ENCODE measurements around the gene SLC15A1.

The SLC15A1 gene

GRCh38 chr13:98752467-98753290, at the start of gene SLC15A1:
Gene SLC15A1, minus strand, starts transcription at chr13:98752672. Its CDS starts 74 bp downstream, at chr13:98752598.
- DNase-seq (ENCODE audit: low read depth): no peak

GRCh38 chr13:98801626-98802418, 49.4 kb upstream of the SLC15A1 start:
- DNase-seq (ENCODE audit: low read depth): no peak

- DNase-seq (ENCODE audit: low read depth): no peak
Observed at GRCh38 chr13:98800078-98800477, 47.6 kb upstream of the SLC15A1 start.

- DNase-seq (ENCODE audit: low read depth): peak; percentile 73
Observed at GRCh38 chr13:98798849-98799645, 46.6 kb upstream of the SLC15A1 start.

GRCh38 chr13:98797456-98797855, 45.0 kb upstream of the SLC15A1 start:
- DNase-seq (ENCODE audit: low read depth): no peak

- DNase-seq (ENCODE audit: low read depth): no peak
Observed at GRCh38 chr13:98796798-98797197, 44.3 kb upstream of the SLC15A1 start.

- no peak for DNase-seq (ENCODE audit: low read depth)
Observed at GRCh38 chr13:98796191-98796590, 43.7 kb upstream of the SLC15A1 start.

- DNase-seq (ENCODE audit: low read depth): no peak
Observed at GRCh38 chr13:98795220-98795619, 42.7 kb upstream of the SLC15A1 start.

GRCh38 chr13:98794498-98794897, 42.0 kb upstream of the SLC15A1 start:
- DNase-seq (ENCODE audit: low read depth): no peak

- DNase-seq (ENCODE audit: low read depth): no peak
Observed at GRCh38 chr13:98792785-98793495, 40.5 kb upstream of the SLC15A1 start.

GRCh38 chr13:98792321-98792720, 39.8 kb upstream of the SLC15A1 start:
- DNase-seq (ENCODE audit: low read depth): no peak

GRCh38 chr13:98791611-98792010, 39.1 kb upstream of the SLC15A1 start:
- DNase-seq (ENCODE audit: low read depth): no peak

GRCh38 chr13:98787996-98788395, 35.5 kb upstream of the SLC15A1 start:
- DNase-seq (ENCODE audit: low read depth): no peak

- DNase-seq (ENCODE audit: low read depth): no peak
Observed at GRCh38 chr13:98787173-98787572, 34.7 kb upstream of the SLC15A1 start.

- no peak for DNase-seq (ENCODE audit: low read depth)
Observed at GRCh38 chr13:98786023-98786422, 33.6 kb upstream of the SLC15A1 start.

GRCh38 chr13:98785405-98785804, 32.9 kb upstream of the SLC15A1 start:
- DNase-seq (ENCODE audit: low read depth): no peak

- no peak for DNase-seq (ENCODE audit: low read depth)
Observed at GRCh38 chr13:98784666-98785065, 32.2 kb upstream of the SLC15A1 start.

- no peak for DNase-seq (ENCODE audit: low read depth)
Observed at GRCh38 chr13:98783856-98784478, 31.5 kb upstream of the SLC15A1 start.

- DNase-seq (ENCODE audit: low read depth): no peak
Observed at GRCh38 chr13:98782654-98783053, 30.2 kb upstream of the SLC15A1 start.

GRCh38 chr13:98781905-98782304, 29.4 kb upstream of the SLC15A1 start:
- DNase-seq (ENCODE audit: low read depth): no peak

GRCh38 chr13:98781470-98781869, 29.0 kb upstream of the SLC15A1 start:
- no peak for DNase-seq (ENCODE audit: low read depth)

Data from GM04503 (cell line).